Measurements from ENCODE around the gene TPI1.
"Not testable (repeated sequence)": the region's sequence is repeated elsewhere in the genome, so short reads cannot be mapped to it uniquely, and the experiment has no call there.

The TPI1 gene

GRCh38 chr12:6866163-6866919 is 990 bp upstream of the TPI1 start:
- in situ Hi-C loops (cut with MboI; ENCODE audit: low sequenced_read_pairs): no loop called here

DNA sequence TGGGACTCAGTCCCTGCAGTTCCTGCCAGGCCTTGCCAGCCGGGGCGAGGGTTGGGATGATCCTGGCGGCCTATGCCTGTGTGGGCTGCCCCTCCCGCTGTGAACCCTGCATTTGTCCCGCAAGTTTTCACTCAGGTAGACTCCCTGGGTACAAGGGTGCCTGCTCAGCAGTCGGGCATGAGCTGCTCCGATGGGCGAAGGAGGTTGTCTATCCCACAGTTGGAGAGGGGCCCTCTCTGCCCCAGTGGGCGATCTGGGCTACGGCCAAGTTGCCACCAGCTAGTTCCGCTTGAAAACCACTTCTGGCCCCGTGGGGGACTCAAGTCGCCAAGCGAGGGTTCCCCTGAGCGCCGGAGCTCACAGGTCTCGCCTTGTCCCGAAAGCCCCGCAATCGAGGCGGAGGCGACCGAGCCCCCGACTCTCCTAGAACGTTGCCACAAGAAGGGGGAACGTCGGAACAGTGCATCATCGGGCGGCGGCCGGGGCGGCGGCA is 365 bp upstream of the TPI1 start:
- in situ Hi-C loops (cut with MboI; ENCODE audit: low sequenced_read_pairs): no loop called here

- in situ Hi-C loops (cut with MboI; ENCODE audit: low sequenced_read_pairs): no loop called here
Observed at GRCh38 chr12:6868211-6869048, 1.1 kb downstream of the TPI1 start.

- in situ Hi-C loops (cut with MboI; ENCODE audit: low sequenced_read_pairs): no loop called here
Observed at GRCh38 chr12:6869049-6870021, 2.0 kb downstream of the TPI1 start.

- in situ Hi-C loops (cut with MboI; ENCODE audit: low sequenced_read_pairs): not testable (repeated sequence)
Observed at GRCh38 chr12:6870304-6870703, 3.0 kb downstream of the TPI1 start.

DNA sequence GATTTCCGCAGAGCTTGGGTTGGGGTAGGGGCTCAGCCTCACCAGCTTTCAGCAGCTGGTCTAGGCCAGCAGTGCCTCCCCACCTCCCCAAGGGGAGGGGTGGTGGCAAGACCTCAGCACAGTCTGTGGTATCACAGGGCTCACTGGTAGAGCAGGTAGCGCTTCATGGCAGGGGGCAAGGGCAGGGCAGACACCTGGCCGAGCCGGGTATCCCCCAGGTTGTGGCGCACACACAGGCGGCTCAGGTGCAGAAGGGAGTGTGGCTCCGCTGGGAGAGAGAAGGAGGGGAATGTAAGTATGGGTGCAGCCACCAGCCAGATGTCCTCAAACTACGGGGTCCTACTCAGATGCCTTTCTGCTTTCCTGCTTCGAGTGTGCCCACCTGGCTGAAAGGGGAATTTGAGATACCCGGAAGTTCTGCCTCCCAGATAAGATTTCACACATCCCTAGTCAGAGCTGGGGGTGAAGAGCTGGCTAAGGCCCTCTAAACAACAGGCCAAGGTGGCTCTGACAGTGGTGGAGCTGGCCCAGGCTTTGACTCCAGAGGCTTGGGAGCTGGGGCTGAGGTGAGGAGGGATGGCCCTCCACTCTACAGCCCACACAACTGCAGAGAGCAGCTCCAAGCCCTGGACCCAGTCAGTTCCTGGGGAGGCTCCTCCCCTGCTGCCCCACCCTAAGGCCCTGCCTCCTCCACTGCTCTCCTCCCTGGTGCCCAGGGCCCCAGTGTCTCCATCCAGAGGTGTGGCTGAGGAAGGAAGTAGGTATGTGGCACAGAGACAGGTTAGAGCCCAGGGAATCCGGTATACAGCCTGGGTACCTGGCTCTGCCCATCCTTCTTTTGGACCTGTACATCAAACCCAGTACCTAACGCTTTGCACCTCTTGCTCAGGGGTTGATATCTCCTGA is 4.0 kb downstream of the TPI1 start:
- in situ Hi-C loops (cut with MboI; ENCODE audit: low sequenced_read_pairs): no loop called here

- in situ Hi-C loops (cut with MboI; ENCODE audit: low sequenced_read_pairs): no loop called here
Observed at GRCh38 chr12:6872073-6873048, 5.0 kb downstream of the TPI1 start.

- in situ Hi-C loops (cut with MboI; ENCODE audit: low sequenced_read_pairs): no loop called here
Observed at GRCh38 chr12:6873094-6874014, 6.0 kb downstream of the TPI1 start, which contains the start of gene SPSB2. SPSB2 (minus strand) TSS chr12:6873303; CDS start chr12:6872901, 402 bp downstream.

GRCh38 chr12:6874015-6874368 is 6.7 kb downstream of the TPI1 start:
- in situ Hi-C loops (cut with MboI; ENCODE audit: low sequenced_read_pairs): not testable (repeated sequence)

DNA sequence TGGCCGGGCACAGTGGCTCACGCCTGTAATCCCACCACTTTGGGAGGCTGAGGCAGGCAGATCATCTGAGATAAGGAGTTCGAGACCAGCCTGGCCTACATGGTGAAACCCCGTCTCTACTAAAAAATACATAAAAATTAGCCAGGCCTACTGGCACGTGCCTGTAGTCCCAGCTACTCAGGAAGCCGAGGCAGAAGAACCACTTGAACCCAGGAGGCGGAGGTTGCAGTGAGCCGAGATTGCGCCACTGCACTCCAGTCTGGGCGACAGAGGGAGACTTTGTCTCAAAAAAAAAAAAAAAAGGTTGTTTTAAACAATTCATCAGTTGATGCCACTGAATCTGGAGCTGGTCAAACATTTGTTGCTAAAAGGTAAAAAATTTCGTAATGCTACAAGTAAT is 12.5 kb downstream of the TPI1 start:
- in situ Hi-C loops (cut with MboI; ENCODE audit: low sequenced_read_pairs): not testable (repeated sequence)

GRCh38 chr12:6883252-6883651 is 15.9 kb downstream of the TPI1 start:
- in situ Hi-C loops (cut with MboI; ENCODE audit: low sequenced_read_pairs): no loop called here

GRCh38 chr12:6883683-6884082 is 16.4 kb downstream of the TPI1 start:
- in situ Hi-C loops (cut with MboI; ENCODE audit: low sequenced_read_pairs): no loop called here

DNA sequence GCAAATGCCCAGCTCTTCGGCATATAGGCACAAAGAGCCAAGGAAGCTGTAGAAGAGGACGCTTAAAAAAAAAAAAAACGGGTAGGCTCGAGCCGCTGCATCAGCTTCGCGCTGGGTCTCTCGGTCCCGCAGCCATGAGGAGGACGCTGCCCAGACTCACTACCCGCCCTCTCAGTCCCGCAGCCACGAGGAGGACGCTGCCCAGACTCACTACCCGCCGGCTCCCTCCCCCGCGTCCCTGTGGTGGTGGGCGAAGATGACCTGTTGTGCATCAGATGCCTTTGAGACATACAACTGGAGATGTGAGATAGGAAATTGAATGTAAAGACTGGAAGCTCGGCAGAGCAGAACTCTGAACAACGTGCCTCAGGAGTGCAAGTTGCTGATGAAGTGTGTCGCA is 17.2 kb downstream of the TPI1 start:
- in situ Hi-C loops (cut with MboI; ENCODE audit: low sequenced_read_pairs): no loop called here

- in situ Hi-C loops (cut with MboI; ENCODE audit: low sequenced_read_pairs): not testable (repeated sequence)
Observed at GRCh38 chr12:6886206-6886999, 19.1 kb downstream of the TPI1 start.

GRCh38 chr12:6887460-6887859 is 20.1 kb downstream of the TPI1 start:
- in situ Hi-C loops (cut with MboI; ENCODE audit: low sequenced_read_pairs): no loop called here

DNA sequence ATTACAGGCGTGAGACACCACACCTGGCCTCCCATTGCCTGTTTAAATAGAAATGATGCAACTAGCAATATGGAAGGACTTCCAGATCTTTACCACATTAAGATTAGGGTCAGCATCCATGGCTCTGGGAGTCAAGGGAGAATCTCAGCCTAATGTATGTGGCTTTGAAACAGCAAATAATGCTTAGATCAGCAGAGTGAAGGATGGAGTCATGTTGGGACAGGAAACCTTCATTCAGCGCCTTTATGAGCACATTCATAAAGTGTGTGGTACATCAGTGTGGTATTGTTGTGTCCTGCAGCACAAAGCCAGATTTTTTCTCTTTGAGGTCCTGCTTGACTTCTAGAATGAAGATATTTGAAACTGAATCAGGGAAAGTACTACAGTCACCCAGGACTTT is 21.0 kb downstream of the TPI1 start:
- in situ Hi-C loops (cut with MboI; ENCODE audit: low sequenced_read_pairs): no loop called here

- in situ Hi-C loops (cut with MboI; ENCODE audit: low sequenced_read_pairs): not testable (repeated sequence)
Observed at GRCh38 chr12:6888794-6889193, 21.5 kb downstream of the TPI1 start.
